Upper lobe of left lung (tissue), 4 donors: ENCODE results near the gene ZC3H8.

ENCODE experiments used
- EP300 ChIP-seq, 4 donors: sonication (generic); formaldehyde crosslinking; IDR thresholded peaks; one replicate each; pipeline ENCODE4 v1.5.1; 2017; ENCODE audit warnings: antibody characterized with exemption in 4 of 4, control low read depth in 2 of 4
- POLR2A ChIP-seq, 4 donors: fragments of 450-650 bp; IDR thresholded peaks; one replicate each; pipeline ENCODE4 v1.5.1; 2016 to 2017; ENCODE audit warnings: antibody characterized with exemption in 4 of 4, mild to moderate bottlenecking in 2 of 4
- POLR2AphosphoS5 ChIP-seq, 2 donors: sonication (generic); formaldehyde crosslinking; IDR thresholded peaks; one replicate each; pipeline ENCODE4 v1.5.1; 2017; ENCODE audit warnings: antibody characterized with exemption in 2 of 2
- TF ChIP-seq, protein P1 (sequence below), 6 experiments: fragments of 450-650 bp in 4 of 6; fragments of 200-600 bp in 2 of 6; sonication (generic) in 2 of 6; IDR thresholded peaks; one replicate each; pipeline ENCODE4 v1.5.1; 2016 to 2019; ENCODE audit warnings: antibody characterized with exemption in 6 of 6

DNA sequence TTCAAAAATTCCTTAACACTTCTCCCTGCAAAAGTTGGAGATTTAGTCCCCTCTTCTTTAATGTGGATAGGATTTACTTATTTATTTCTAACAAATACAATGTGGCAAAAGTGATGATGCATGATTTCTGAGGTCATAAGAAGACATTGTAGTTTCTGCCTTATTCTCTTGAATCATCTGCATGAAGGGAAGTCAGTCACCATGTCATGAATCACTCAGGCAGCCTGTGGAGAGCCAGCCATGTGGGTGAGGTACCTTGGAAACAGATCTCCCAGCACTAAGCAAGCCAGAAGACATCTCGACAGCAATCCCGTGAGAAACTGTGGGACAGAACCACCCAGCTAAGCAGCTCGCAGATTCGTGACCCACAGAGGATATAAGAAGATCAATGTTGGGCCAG, 2.7 kb upstream of the ZC3H8 start:
- TF ChIP-seq POLR2A (IDR thresholded peaks at IDR 0.05) = no peak
- TF ChIP-seq, protein P1, sequence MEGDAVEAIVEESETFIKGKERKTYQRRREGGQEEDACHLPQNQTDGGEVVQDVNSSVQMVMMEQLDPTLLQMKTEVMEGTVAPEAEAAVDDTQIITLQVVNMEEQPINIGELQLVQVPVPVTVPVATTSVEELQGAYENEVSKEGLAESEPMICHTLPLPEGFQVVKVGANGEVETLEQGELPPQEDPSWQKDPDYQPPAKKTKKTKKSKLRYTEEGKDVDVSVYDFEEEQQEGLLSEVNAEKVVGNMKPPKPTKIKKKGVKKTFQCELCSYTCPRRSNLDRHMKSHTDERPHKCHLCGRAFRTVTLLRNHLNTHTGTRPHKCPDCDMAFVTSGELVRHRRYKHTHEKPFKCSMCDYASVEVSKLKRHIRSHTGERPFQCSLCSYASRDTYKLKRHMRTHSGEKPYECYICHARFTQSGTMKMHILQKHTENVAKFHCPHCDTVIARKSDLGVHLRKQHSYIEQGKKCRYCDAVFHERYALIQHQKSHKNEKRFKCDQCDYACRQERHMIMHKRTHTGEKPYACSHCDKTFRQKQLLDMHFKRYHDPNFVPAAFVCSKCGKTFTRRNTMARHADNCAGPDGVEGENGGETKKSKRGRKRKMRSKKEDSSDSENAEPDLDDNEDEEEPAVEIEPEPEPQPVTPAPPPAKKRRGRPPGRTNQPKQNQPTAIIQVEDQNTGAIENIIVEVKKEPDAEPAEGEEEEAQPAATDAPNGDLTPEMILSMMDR (IDR thresholded peaks at IDR 0.05) = no peak
- no peak for TF ChIP-seq EP300 (IDR thresholded peaks at IDR 0.05)
- TF ChIP-seq POLR2AphosphoS5 (IDR thresholded peaks at IDR 0.05) = no peak
